ENCODE measurements around the gene SLC39A8.

Gene SLC39A8

GRCh38 chr4:102222838-102223409 is 122.4 kb downstream of the SLC39A8 start:
- no peak for DNase-seq

GRCh38 chr4:102219129-102219528 is 126.2 kb downstream of the SLC39A8 start:
- DNase-seq, result no peak

- no peak for DNase-seq
These were observed 126.6 kb downstream of the SLC39A8 start for GRCh38 chr4:102218656-102219055.

GRCh38 chr4:102217775-102218355 is 127.4 kb downstream of the SLC39A8 start:
- DNase-seq, result no peak

DNA sequence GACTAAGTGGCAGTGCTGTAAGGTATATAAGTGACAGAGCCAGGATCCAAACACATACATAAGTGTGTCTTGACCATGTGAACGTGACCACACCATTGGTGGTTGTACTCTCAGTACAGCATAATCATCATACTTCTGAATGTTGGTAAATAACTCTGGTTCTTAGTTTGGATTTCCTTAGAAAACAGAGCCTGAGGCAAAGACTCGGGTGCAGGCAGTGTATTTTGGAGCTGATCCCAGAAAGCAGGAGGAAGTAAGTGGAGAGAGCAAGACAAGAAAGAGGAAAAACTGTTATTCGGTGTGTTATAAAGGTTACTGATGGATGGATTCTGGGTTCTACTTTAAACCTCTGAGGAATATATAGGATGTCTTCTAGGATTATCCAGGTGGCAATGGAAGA is 127.9 kb downstream of the SLC39A8 start:
- DNase-seq, result no peak

DNA sequence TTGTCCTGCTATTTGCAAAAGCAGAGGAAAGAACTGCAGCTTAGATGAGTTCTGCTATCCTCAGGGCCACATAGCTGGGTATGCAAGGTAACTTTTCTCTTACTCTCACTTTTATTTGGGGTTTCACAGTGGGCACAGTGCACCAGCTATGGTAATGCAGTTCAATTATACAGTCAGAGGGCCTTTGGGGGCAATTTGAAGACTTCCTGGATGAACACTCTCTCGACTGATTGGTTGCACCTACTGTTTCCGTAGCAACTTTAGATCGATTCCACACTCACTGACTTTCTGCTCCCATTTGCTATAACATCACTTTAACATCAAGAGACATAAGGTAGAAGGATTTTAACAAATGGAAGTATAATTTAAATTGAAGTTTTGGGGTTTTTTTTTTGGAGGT is 128.6 kb downstream of the SLC39A8 start:
- DNase-seq, result no peak

- DNase-seq, result no peak
These were observed 132.3 kb downstream of the SLC39A8 start for GRCh38 chr4:102213031-102213430.
